ENCODE data around the gene CTCFL.

DNA sequence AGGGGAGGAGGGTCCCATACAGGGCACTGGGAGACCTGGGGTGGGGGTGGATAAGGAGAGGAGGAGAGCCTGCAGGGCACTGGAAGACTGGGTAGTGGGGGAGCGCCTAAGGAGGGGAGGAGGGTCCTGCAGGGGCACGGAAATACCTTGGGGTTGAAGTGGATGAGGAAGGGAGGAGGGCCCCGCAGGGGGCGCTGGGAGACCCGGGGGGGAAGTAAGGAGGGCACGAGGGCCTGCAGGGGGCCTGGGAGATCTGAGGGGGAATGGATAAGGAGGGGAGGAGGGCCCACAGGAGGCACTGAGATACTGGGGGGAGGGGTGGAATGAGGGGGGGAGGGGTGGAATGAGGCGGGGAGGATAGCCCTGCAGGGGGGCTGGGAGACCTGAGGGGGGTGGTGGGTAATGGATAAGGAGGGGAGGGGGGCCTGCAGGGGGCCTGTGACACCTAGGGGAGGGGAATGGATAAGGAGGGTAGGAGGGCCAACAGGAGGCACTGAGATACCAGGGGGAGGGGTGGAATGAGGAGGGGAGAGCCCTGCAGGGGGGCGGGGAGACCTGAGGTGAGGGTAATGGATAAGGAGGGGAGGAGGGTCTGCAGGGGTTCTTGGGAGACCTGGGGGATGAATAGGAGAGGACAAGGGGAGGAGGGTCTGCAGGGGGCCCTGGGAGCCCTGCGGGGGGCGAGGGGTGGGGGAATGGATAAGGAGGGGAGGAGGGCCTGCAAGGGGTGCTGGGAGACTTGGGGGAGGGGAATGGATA, 567 bp upstream of the CTCFL start:
- TF ChIP-seq, protein P1, sequence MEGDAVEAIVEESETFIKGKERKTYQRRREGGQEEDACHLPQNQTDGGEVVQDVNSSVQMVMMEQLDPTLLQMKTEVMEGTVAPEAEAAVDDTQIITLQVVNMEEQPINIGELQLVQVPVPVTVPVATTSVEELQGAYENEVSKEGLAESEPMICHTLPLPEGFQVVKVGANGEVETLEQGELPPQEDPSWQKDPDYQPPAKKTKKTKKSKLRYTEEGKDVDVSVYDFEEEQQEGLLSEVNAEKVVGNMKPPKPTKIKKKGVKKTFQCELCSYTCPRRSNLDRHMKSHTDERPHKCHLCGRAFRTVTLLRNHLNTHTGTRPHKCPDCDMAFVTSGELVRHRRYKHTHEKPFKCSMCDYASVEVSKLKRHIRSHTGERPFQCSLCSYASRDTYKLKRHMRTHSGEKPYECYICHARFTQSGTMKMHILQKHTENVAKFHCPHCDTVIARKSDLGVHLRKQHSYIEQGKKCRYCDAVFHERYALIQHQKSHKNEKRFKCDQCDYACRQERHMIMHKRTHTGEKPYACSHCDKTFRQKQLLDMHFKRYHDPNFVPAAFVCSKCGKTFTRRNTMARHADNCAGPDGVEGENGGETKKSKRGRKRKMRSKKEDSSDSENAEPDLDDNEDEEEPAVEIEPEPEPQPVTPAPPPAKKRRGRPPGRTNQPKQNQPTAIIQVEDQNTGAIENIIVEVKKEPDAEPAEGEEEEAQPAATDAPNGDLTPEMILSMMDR (conservative IDR thresholded peaks at IDR 0.05), result no peak
- TF ChIP-seq EZH2 (IDR thresholded peaks at IDR 0.05; ENCODE audit: low read depth), result no peak
